ENCODE measurements around the gene CACNA1C. TPM values are rescaled to one million over a fixed set of nuclear protein-coding genes. Genes with fewer than 3 reads are reported as not detected.

The CACNA1C gene
- total RNA-seq, 2 experiments from 2014 or later = 0.05 to 0.08 TPM

DNA sequence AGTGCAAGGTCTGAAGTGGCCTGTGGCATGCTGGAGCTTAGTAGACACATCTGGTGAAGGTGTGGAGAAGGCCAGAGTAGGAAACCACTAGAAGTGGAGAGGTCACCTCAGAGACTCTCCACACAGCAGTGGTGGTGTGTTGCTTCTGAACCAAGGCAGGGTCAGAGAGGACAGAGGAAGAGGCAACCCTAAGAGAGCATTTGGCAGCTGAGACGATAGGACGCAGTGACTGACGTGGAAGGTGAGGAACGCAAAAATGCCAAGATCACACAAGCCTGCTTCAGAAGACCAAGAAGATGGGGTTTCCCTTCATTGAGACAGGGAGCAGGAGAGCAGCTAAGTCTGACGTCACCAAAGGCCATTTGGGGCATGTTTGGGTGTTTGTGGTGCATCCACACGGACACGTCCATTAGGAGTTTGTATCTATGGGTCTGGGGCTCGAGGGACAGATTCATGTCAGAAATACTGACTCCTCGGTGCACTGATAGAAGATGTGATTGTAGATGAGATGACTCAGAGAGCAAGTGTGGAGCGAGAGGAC, 338.1 kb downstream of the CACNA1C start:
- TF ChIP-seq, protein P1, sequence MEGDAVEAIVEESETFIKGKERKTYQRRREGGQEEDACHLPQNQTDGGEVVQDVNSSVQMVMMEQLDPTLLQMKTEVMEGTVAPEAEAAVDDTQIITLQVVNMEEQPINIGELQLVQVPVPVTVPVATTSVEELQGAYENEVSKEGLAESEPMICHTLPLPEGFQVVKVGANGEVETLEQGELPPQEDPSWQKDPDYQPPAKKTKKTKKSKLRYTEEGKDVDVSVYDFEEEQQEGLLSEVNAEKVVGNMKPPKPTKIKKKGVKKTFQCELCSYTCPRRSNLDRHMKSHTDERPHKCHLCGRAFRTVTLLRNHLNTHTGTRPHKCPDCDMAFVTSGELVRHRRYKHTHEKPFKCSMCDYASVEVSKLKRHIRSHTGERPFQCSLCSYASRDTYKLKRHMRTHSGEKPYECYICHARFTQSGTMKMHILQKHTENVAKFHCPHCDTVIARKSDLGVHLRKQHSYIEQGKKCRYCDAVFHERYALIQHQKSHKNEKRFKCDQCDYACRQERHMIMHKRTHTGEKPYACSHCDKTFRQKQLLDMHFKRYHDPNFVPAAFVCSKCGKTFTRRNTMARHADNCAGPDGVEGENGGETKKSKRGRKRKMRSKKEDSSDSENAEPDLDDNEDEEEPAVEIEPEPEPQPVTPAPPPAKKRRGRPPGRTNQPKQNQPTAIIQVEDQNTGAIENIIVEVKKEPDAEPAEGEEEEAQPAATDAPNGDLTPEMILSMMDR (IDR thresholded peaks at IDR 0.05) = no peak
- H3K27me3 ChIP-seq (ENCODE audit: control insufficient read depth in 1 of 2, insufficient read depth in 2 of 2, low read length in 2 of 2) = no peaks in the 10 kb centered on the region
- Mint-ChIP-seq H3K36me3 (ENCODE audit: low read depth) (no peaks in the 10 kb centered on the region), H3K27ac (no peak overlapping the region), H3K9me3 (no peaks in the 10 kb centered on the region), H3K4me3 (no peak overlapping the region), H3K27me3 (no peaks in the 10 kb centered on the region), H3K4me1 (ENCODE audit: low read depth) (no peaks in the 10 kb centered on the region)
- no peak overlapping the region for H3K4me3 ChIP-seq (ENCODE audit: low read length)
- ATAC-seq (ENCODE audit: poor library complexity) (no peak), DNase-seq (no peak)
- no peaks in the 10 kb centered on the region for H3K36me3 ChIP-seq (ENCODE audit: insufficient read depth, low read length)
- no peaks in the 10 kb centered on the region for H3K9me3 ChIP-seq (ENCODE audit: control insufficient read depth in 1 of 2, insufficient read depth in 1 of 2, low read length in 2 of 2)
- intact Hi-C loops (cut with DNase I, micrococcal nuclease) = no loop called here
- ChIA-PET CTCF (no interaction called here), POLR2A (no interaction called here)
- H3K27ac ChIP-seq (ENCODE audit: low read depth in 1 of 2, low read length in 2 of 2) = no peak overlapping the region
- no peaks in the 10 kb centered on the region for H3K4me1 ChIP-seq (ENCODE audit: insufficient read depth, low read length)

DNA sequence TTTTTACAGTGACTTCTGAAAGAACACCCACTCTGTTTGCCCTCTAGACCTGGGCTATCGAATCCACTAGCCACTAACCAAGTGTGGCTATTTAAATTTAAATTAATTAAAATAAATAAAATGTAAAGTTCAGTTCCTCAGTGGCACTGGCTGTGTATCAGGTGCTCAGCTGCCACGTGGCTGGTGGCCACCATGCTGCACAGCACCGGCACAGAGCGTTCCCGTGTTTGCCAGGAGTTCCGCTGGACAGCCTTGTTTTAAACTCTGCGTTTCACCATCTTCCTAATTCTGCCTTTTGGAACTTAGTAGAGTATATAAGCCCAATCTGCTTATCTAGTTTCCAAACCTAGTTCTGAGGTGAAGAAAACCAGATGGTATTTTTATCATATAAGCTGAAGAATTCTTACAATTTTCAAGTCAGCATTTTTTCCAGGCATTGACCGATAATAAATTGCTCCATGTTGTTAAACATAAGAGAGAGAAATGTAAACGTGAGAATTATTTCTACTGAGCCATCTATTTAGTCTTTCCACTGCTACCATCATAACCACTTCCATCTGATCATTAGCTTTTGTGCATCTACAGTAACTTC, 339.0 kb downstream of the CACNA1C start:
- no peak overlapping the region for H3K4me3 ChIP-seq (ENCODE audit: low read length)
- intact Hi-C loops (cut with DNase I, micrococcal nuclease) = no loop called here
- Mint-ChIP-seq H3K27me3 (no peaks in the 10 kb centered on the region), H3K36me3 (ENCODE audit: low read depth) (no peaks in the 10 kb centered on the region), H3K27ac (no peak overlapping the region), H3K9me3 (no peaks in the 10 kb centered on the region), H3K4me1 (ENCODE audit: low read depth) (no peaks in the 10 kb centered on the region), H3K4me3 (no peak overlapping the region)
- TF ChIP-seq, protein P1 (IDR thresholded peaks at IDR 0.05) = no peak
- no peaks in the 10 kb centered on the region for H3K36me3 ChIP-seq (ENCODE audit: insufficient read depth, low read length)
- no peaks in the 10 kb centered on the region for H3K4me1 ChIP-seq (ENCODE audit: insufficient read depth, low read length)
- POLR2A ChIA-PET = no interaction called here
- ATAC-seq (ENCODE audit: poor library complexity) = no peak
- CTCF ChIA-PET = no interaction called here
- no peak for DNase-seq
- no peaks in the 10 kb centered on the region for H3K9me3 ChIP-seq (ENCODE audit: control insufficient read depth in 1 of 2, insufficient read depth in 1 of 2, low read length in 2 of 2)
- no peaks in the 10 kb centered on the region for H3K27me3 ChIP-seq (ENCODE audit: control insufficient read depth in 1 of 2, insufficient read depth in 2 of 2, low read length in 2 of 2)
- H3K27ac ChIP-seq (ENCODE audit: low read depth in 1 of 2, low read length in 2 of 2) = no peak overlapping the region

DNA sequence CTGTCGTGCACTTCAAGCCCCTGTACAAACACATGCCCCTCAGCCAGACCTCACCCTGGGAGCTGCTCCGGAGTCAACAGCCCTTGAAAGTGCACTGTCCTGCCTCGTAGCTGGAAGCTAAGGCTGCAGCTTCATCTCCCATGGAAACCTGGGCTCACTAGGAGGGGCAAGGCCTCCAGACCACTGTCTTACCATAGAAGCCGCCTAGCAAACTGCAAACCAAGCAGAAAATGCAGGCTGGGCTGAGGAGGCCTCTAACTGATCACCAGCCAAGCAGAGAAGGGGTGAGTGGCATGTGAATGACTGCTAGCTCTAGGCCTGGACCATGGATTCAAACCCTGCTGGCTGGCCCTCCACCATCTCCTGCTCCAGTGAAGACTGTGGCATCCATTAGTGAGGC, 340.2 kb downstream of the CACNA1C start:
- Mint-ChIP-seq H3K27me3 (no peaks in the 10 kb centered on the region), H3K9me3 (no peaks in the 10 kb centered on the region), H3K4me1 (ENCODE audit: low read depth) (no peaks in the 10 kb centered on the region), H3K4me3 (no peak overlapping the region), H3K36me3 (ENCODE audit: low read depth) (no peaks in the 10 kb centered on the region), H3K27ac (no peak overlapping the region)
- CTCF ChIA-PET = no interaction called here
- POLR2A ChIA-PET = no interaction called here
- DNase-seq (no peak), ATAC-seq (ENCODE audit: poor library complexity) (no peak)
- intact Hi-C loops (cut with DNase I, micrococcal nuclease) = no loop called here
- no peaks in the 10 kb centered on the region for H3K36me3 ChIP-seq (ENCODE audit: insufficient read depth, low read length)
- H3K4me1 ChIP-seq (ENCODE audit: insufficient read depth, low read length) = no peaks in the 10 kb centered on the region
- H3K9me3 ChIP-seq (ENCODE audit: control insufficient read depth in 1 of 2, insufficient read depth in 1 of 2, low read length in 2 of 2) = no peaks in the 10 kb centered on the region
- H3K4me3 ChIP-seq (ENCODE audit: low read length) = no peak overlapping the region
- no peaks in the 10 kb centered on the region for H3K27me3 ChIP-seq (ENCODE audit: control insufficient read depth in 1 of 2, insufficient read depth in 2 of 2, low read length in 2 of 2)
- TF ChIP-seq, protein P1 (IDR thresholded peaks at IDR 0.05) = no peak
- no peak overlapping the region for H3K27ac ChIP-seq (ENCODE audit: low read depth in 1 of 2, low read length in 2 of 2)

All from CD4-positive, alpha-beta T cell (primary cell).